Erythroblast (primary cell): ENCODE data around the gene EOMES.

ENCODE experiments used
- GATA1 ChIP-seq: IDR thresholded peaks from 2 replicates; pipeline ENCODE4 v1.6.1; 2011; ENCODE audit warnings: low read depth, mild to moderate bottlenecking, control low read depth, low read length, moderate library complexity
- POLR2A ChIP-seq: IDR thresholded peaks from 2 replicates; pipeline ENCODE4 v1.6.1; 2011; ENCODE audit warnings: mild to moderate bottlenecking, low read length

- TF ChIP-seq POLR2A (no peak), GATA1 (no peak)
Observed at GRCh38 chr3:27673701-27674100, 48.4 kb downstream of the EOMES start.
